IPS-20b (cell line): ENCODE data around the gene SLC4A7.
"Not testable (repeated sequence)": the region's sequence is repeated elsewhere in the genome, so short reads cannot be mapped to it uniquely, and the experiment has no call there.

ENCODE experiments used
- H3K27ac ChIP-seq: one replicate; pipeline ENCODE4 v1.5.1; 2013; ENCODE audit warnings: low read length
- H3K27me3 ChIP-seq: 2 replicates; pipeline ENCODE4 v1.6.1; 2013; ENCODE audit warnings: mild to moderate bottlenecking, low read length, inconsistent platforms; ENCODE audit not compliant: insufficient read depth
- H3K36me3 ChIP-seq: 2 replicates; pipeline ENCODE4 v1.6.1; 2013; ENCODE audit warnings: low read depth, mild to moderate bottlenecking, inconsistent platforms, low read length, moderate library complexity; ENCODE audit not compliant: insufficient read depth
- H3K4me1 ChIP-seq: 2 replicates; pipeline ENCODE4 v1.6.1; 2013; ENCODE audit warnings: mild to moderate bottlenecking, control low read depth, inconsistent platforms, low read length, moderate library complexity; ENCODE audit not compliant: insufficient read depth
- H3K4me3 ChIP-seq: 2 replicates; pipeline ENCODE4 v1.5.1; 2013; ENCODE audit warnings: mild to moderate bottlenecking, low read length, inconsistent platforms
- H3K9ac ChIP-seq: 2 replicates; pipeline ENCODE4 v1.6.1; 2013; ENCODE audit warnings: low read depth, mild to moderate bottlenecking, inconsistent platforms, low read length, moderate library complexity
- H3K9me3 ChIP-seq: 2 replicates; pipeline ENCODE4 v1.6.1; 2013; ENCODE audit warnings: mild to moderate bottlenecking, low read depth, low read length, inconsistent platforms; ENCODE audit not compliant: insufficient read depth

SLC4A7 gene

DNA sequence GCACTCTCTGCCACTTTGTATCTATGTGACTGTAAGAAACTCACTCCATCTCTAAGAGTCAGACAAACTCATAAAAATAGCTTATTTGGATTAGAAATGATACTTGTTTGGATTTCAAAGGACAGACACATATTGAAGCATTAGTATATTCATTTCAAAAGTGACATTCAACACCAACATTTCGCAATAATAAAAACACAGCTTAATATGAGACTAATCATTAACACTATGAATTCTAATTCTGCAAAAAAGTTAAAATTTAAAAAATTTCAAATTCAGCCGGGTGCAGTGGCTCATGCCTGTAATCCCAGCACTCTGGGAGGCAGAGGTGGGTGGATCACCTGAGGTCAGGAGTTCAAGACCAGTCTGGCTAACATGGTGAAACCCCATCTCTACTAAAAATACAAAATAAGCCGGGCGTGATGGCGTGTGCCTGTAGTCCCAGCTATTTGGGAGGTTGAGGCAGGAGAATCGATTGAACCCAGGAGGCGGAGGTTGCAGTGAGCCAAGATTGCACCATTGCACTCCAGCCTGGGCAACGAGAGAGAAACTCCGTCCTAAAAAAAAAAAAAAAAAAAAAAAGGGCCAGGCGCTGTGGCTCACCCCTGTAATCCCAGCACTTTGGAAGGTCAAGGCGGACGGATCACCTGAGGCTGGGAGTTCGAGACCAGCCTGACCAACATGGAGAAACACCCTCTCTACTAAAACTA lies 59.2 kb downstream of the SLC4A7 start:
- H3K27ac ChIP-seq, H3K9ac ChIP-seq, H3K9me3 ChIP-seq, H3K4me1 ChIP-seq, H3K27me3 ChIP-seq, H3K4me3 ChIP-seq: not testable (repeated sequence)
- H3K36me3 ChIP-seq, result peaks cover 73% of the 10 kb centered on the region

DNA sequence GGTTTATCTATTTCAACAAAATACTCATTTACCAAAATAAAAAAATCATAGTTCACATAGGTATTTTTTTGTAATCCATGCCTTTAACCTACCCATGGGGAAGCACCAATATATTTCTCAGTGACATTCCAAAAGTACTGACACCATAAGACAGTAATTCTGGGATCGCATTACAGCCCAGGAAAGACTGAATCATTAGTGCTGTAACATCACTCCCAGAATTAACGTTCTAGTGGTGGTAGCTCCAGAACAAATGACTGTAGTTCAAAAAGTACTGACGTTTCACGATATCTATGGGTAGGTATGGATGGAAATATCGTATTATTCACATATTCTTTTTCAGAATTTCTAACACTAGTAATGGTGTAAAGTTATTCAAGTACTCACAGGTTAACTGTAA lies 60.7 kb downstream of the SLC4A7 start:
- Histone ChIP-seq H3K27ac (no peak overlapping the region), H3K9me3 (no peaks in the 10 kb centered on the region), H3K4me1 (no peaks in the 10 kb centered on the region), H3K36me3 (peaks cover 81% of the 10 kb centered on the region), H3K9ac (no peak overlapping the region), H3K27me3 (no peaks in the 10 kb centered on the region), H3K4me3 (no peak overlapping the region)

DNA sequence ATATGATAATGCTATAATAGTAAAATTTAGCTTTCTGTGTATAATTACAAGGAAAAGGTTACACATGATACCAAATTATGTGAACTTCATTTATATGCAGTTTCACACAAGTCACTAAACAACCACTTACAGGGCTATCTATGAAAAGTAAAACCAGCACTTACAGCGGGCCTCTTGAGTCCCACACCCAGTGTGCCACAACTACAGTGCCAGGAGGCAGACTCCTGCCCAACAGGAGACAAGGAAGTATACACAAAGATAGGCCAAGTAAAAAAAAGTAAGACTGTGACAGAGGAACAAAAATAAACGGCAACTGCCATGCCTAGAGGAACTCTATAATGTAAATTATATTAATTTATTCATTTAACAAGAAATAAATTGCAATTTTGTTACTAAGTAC lies 61.6 kb downstream of the SLC4A7 start:
- no peaks in the 10 kb centered on the region for H3K4me1 ChIP-seq
- no peaks in the 10 kb centered on the region for H3K27me3 ChIP-seq
- no peaks in the 10 kb centered on the region for H3K9me3 ChIP-seq
- no peak overlapping the region for H3K27ac ChIP-seq
- peaks cover 82% of the 10 kb centered on the region for H3K36me3 ChIP-seq
- H3K4me3 ChIP-seq, result no peak overlapping the region
- no peak overlapping the region for H3K9ac ChIP-seq

DNA sequence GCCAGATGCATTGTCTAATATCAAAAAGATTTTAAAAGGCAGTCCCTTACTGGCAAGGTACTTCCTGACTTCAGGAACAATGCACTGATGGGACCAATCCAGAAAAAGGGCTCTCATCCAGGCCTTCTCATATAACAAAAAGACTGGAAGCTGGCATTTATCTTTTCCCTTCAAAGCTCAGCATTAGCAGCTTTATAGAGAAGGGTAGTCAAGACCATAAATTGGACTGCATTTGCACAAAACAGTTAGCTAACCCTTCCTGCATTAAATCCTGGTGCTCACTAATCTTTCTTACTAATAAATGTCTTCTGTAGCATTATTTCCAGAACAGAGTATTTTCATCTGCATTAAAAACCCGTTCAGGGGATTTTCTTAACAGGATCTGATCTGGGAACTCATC lies 69.0 kb downstream of the SLC4A7 start:
- no peaks in the 10 kb centered on the region for H3K4me1 ChIP-seq
- H3K9me3 ChIP-seq, result no peaks in the 10 kb centered on the region
- H3K9ac ChIP-seq, result no peak overlapping the region
- no peaks in the 10 kb centered on the region for H3K27me3 ChIP-seq
- no peak overlapping the region for H3K4me3 ChIP-seq
- no peak overlapping the region for H3K27ac ChIP-seq
- H3K36me3 ChIP-seq, result peaks cover 71% of the 10 kb centered on the region

DNA sequence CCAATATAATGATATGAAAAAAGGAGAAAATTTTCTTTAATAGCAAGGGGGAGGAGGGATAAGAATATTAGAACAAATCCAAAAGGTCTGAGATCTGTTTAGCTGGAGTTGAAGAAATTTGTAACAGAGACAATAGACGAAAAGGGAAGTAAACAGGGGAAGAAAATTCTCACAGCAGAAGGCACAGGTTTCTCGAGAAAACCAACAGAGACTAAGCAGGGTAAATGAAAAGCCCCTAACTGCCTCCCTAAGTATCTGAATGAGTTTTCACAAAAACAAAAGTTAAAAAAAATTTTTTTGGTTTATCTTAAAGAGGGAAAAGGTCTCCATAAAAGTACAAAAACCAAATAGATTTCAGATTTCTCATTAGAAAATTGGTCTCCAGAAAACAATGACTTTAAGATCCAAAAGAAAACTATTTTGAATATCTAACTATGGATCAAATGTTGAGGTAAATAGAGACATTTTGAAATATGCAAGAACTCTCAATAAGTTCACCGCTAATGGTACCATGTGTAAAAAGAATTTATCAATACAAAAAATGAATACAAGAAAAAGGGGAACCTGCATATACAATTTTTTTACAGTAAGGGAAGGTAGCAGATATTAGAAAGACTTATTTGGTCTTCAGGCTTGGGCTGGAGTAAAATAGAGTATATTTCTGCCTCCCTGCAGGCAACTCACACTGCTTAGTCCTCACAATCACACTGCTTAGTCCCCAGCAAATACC lies 91.1 kb downstream of the SLC4A7 start:
- Histone ChIP-seq H3K9ac (no peak overlapping the region), H3K4me3 (no peak overlapping the region), H3K27me3 (no peaks in the 10 kb centered on the region), H3K9me3 (no peaks in the 10 kb centered on the region), H3K36me3 (peaks cover 92% of the 10 kb centered on the region), H3K27ac (no peak overlapping the region), H3K4me1 (no peaks in the 10 kb centered on the region)

DNA sequence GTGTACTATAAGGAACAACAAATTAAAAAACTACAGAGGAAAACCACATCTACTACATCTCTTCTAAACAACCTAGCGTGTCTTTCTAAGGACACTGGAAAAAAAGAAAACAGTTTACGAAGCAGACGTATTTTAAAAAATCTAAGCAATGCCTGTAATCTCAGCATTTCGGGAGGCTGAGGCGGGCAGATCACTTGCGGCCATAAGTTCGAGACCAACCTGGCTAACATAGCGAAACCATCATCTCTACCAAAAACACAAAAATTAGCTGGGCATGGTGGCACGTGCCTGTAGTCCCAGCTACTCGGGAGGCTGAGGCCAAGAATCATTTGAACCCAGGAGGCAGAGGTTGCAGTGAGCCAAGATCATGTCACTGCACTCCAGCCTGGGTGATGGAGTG lies 91.8 kb downstream of the SLC4A7 start:
- H3K9ac ChIP-seq, H3K27me3 ChIP-seq, H3K4me1 ChIP-seq, H3K4me3 ChIP-seq, H3K27ac ChIP-seq, H3K9me3 ChIP-seq: not testable (repeated sequence)
- peaks cover 92% of the 10 kb centered on the region for H3K36me3 ChIP-seq

DNA sequence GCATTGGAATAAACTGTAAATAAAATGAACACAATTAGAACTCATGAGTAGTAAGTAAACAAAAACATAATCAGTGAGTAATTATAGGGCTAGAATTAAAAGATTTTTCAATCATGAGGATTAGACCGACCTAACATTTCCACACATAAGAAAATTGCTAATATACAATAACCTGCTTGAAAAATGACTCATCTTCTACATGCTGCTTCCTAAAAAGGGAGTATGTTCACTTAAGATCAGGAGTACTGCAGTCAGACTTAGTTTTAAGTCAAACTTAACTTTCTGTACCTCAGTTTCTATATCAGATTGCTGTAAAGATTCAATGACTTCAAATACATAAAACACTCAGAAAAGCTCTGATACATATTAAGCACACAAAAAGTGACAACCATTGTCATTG lies 92.4 kb downstream of the SLC4A7 start:
- Histone ChIP-seq H3K27me3 (no peaks in the 10 kb centered on the region), H3K4me3 (no peak overlapping the region), H3K4me1 (no peaks in the 10 kb centered on the region), H3K9ac (no peak overlapping the region), H3K36me3 (peaks cover 95% of the 10 kb centered on the region), H3K9me3 (no peaks in the 10 kb centered on the region), H3K27ac (no peak overlapping the region)

DNA sequence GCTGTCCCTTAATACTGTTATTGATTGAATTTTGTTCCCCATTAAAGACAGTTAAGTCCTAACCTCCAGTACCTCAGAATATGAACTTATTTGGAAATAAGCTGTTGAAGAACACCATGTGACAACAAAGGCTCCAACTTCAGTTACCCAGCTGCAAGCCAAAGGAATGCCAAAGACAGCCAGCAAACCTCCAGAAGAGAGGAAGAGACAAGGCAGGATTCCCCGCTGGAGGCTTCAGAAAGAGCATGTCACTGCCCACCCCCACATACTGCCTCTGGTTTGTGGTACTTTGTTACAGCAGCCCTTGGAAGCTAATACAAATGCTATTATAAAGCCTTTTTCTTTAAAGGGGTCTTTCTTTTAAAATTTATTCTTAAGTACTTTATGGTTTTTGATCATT lies 96.6 kb downstream of the SLC4A7 start:
- H3K4me1 ChIP-seq, result no peaks in the 10 kb centered on the region

DNA sequence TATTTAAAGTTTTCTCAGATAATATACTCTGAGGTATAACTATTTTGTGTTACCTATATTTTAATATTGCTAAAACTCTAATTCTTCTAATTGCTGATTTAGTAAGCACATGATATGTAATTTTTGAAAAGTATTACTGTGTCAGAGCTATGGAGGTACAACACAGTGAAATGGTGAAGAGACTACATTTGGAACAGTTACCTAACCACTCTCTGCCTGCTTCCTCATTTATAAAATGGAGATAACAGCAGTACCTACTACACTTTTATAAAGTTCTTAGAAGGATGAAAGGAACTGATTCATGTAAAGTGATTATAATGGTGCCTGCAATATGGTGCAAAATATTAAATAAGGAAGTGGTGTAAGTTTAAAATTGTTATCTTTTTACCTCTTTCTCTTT lies 98.7 kb downstream of the SLC4A7 start:
- peaks cover 96% of the 10 kb centered on the region for H3K36me3 ChIP-seq

More for the DNA sequence above, 96.6 kb downstream of the SLC4A7 start:
- Histone ChIP-seq H3K4me3 (no peak overlapping the region), H3K36me3 (peaks cover 96% of the 10 kb centered on the region), H3K9ac (no peak overlapping the region), H3K9me3 (no peaks in the 10 kb centered on the region), H3K27me3 (no peaks in the 10 kb centered on the region), H3K27ac (no peak overlapping the region)

DNA sequence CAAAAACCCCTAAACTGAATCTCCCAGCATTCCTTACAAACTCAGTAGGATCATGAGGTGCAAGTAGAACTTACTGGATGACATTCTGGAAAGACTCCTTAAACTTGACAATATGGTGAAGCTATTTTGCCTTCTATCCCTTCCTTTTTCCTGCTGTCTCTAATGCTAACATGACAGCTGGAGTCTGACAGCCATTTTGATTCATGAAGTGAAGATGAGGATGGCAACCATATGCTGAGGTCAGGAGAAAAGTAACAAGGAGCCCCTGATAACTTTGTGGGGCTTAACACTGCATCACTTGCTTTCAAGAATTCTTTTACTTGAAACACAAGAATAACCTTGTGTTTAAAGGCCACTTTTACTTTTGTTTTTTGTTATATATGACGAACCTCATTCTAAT lies 100.0 kb downstream of the SLC4A7 start:
- H3K27ac ChIP-seq, result no peak overlapping the region
- peaks cover 95% of the 10 kb centered on the region for H3K36me3 ChIP-seq
- H3K27me3 ChIP-seq, result no peaks in the 10 kb centered on the region
- H3K4me3 ChIP-seq, result no peak overlapping the region
- no peaks in the 10 kb centered on the region for H3K4me1 ChIP-seq
- no peak overlapping the region for H3K9ac ChIP-seq
- no peaks in the 10 kb centered on the region for H3K9me3 ChIP-seq

More for the DNA sequence above, 98.7 kb downstream of the SLC4A7 start:
- H3K9ac ChIP-seq, result no peak overlapping the region
- no peak overlapping the region for H3K4me3 ChIP-seq
- H3K9me3 ChIP-seq, result no peaks in the 10 kb centered on the region
- H3K4me1 ChIP-seq, result no peaks in the 10 kb centered on the region
- no peak overlapping the region for H3K27ac ChIP-seq
- H3K27me3 ChIP-seq, result no peaks in the 10 kb centered on the region

DNA sequence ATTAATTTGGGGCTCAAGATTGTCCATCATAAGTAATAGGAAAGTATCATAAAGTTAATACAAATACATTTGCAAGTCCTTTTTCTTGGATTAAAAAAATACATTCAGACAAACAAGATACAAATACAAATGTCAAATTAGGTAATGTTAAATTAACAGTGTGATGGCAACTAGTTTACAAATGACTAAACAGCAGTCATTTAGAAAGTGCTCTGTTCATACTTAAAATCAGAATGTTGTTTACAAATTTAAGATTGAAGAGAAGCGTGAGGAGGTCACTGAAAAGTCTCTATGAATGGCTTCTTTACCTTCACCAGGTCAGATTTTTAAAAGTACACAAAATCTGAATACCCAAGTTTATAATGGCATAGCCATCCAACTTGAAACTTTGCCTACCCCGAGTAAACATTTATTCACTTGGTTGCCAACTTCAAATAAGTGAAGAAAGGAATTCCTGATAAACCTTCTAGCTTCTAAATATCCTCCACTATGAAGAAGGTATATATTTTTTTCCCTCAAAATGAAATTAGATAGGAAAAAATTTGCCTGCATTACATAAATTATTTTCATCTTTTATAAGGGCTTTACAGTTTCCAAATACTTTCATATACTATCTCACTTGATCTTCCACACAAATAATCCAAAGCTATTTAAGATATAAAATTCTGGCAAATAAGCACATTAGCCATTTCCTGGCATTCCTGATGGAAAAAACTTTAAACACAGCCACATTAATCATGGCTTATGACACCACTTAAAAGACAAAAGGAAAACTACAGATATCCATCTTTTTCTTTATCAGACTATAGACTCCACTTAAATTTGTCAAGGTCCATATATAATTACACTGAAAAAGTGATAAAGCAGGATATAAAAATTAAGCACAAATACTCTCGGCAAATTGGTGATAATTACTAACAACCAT lies 103.5 kb downstream of the SLC4A7 start:
- Histone ChIP-seq H3K4me1 (no peaks in the 10 kb centered on the region), H3K9me3 (no peaks in the 10 kb centered on the region), H3K27ac (no peak overlapping the region), H3K9ac (no peak overlapping the region), H3K36me3 (peaks cover 89% of the 10 kb centered on the region), H3K27me3 (no peaks in the 10 kb centered on the region), H3K4me3 (no peak overlapping the region)
